Activated T-helper 17 cell treated with anti-CD3 and anti-CD28 coated beads, Interleukin-2, amount 50 U/mL, for 72 hours (primary cell): ENCODE results near the gene DGKG. TPM values are rescaled to one million over a fixed set of nuclear protein-coding genes. Genes with fewer than 3 reads are reported as not detected.

Source experiments
- ATAC-seq: fragments of 150-1000 bp; cut with Tn5 transposase; replicated peaks from 2 replicates; pipeline ENCODE4 v1.10.0; 2021; ENCODE audit warnings: mild to moderate bottlenecking, moderate library complexity
- H3K27ac Mint-ChIP-seq: one replicate; pipeline ENCODE4 v1.8.0; 2022; ENCODE audit warnings: mixed read lengths
- H3K27me3 Mint-ChIP-seq: one replicate; pipeline ENCODE4 v1.8.0; 2022; ENCODE audit warnings: mixed read lengths
- H3K36me3 Mint-ChIP-seq: one replicate; pipeline ENCODE4 v1.8.0; 2022; ENCODE audit warnings: low read depth, mild to moderate bottlenecking, mixed read lengths
- H3K4me1 Mint-ChIP-seq: one replicate; pipeline ENCODE4 v1.8.0; 2022; ENCODE audit warnings: mixed read lengths
- H3K4me3 Mint-ChIP-seq: one replicate; pipeline ENCODE4 v1.8.0; 2022; ENCODE audit warnings: mild to moderate bottlenecking, mixed read lengths
- H3K9me3 Mint-ChIP-seq: one replicate; pipeline ENCODE4 v1.8.0; 2022; ENCODE audit warnings: mixed read lengths
- total RNA-seq, 2 donors: library from RNA; stranded (reverse); gene quantifications; one replicate each; pipeline ENCODE4 v1.2.3, GENCODE V29; 2022

Gene DGKG
- total RNA-seq, 2 donors from 2014 or later = 0.37 to 1.1 TPM

DNA sequence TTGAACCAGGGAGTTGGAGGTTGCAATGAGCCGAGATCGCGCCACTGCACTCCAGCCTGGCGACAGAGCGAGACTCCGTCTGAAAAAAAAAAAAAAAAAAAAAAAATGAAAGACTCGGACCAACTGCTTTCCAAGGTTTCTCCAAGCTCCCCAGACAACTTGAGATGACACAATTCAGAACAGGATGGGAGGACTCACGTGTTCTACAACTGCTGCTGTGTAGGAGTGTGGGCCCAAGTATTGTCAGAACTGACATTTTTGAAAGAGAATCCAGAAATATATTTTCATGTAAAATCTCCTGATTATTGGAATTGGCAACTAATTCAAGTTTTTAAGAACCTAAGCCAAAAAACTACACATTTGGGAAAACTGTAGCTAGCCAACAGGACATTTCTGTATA, 143.6 kb downstream of the DGKG start:
- peaks cover 5% of the 10 kb centered on the region for H3K4me1 Mint-ChIP-seq
- ATAC-seq = no peak
- no peaks in the 10 kb centered on the region for H3K36me3 Mint-ChIP-seq
- H3K9me3 Mint-ChIP-seq = no peaks in the 10 kb centered on the region
- no peak overlapping the region for H3K4me3 Mint-ChIP-seq
- H3K27ac Mint-ChIP-seq = no peak overlapping the region
- H3K27me3 Mint-ChIP-seq = peaks cover 10% of the 10 kb centered on the region

DNA sequence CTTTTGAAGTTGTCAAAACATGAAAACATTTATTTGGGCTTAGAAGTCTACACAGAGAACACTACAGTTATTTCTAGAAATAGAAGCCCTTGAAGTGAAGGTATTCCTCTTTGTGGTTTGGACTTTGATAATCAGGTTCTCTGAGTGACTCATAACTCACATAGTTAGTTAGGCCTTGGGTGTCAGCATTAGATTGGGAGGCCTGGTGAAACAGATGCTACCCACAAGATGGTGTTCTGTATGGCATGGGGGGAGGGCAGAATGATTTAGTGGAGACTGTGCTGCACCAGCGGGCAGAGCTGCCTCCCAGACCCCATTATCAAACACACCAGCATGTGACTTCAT, 144.2 kb downstream of the DGKG start:
- Mint-ChIP-seq H3K27ac (no peak overlapping the region), H3K27me3 (peaks cover 11% of the 10 kb centered on the region), H3K9me3 (no peaks in the 10 kb centered on the region), H3K4me1 (peaks cover 5% of the 10 kb centered on the region), H3K4me3 (no peak overlapping the region), H3K36me3 (no peaks in the 10 kb centered on the region)
- ATAC-seq = peak; percentile 80

DNA sequence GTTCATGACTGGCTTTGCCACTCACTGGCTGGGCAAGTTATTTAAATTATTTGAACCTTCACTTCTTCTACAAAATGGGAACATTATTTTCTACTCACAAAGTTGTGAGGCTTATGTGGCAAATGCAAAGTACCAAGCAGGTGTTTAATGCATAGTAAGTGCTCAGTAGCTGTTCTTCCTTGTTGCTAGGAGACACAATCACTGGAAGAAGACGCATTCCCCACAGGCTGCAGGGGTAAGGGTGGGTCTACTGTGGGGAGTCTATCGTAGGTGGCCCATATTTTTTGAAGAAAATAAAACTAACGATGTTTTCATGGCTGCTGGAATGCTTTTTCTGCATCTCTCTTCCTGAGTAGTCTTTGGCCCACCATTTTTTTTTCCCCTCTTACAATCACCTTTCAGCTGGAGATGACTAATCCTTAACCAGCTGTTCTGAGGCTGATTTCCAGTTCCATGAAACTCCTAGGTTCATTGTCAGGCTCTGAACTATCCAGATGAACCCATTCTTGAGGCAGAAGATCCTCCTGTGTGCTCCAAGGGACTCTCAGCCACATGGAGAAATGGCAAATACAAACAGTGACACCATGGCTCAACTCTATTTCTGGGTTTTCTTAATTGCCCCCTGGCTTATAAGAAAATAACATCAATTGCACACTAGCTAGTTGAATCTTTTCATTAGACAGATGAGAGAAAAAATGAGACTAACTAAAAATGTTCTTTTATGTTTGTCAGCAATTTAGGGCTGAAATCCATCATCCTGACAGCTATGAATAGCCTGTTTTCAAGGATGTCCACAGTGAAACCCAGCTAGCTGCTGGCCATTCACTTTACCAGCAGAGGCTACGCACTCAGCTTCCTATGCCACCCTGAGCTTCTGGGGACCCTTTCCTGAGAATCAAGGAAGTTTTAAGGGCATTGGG, 144.9 kb downstream of the DGKG start:
- Mint-ChIP-seq H3K27ac (no peak overlapping the region), H3K27me3 (peaks cover 12% of the 10 kb centered on the region), H3K9me3 (no peaks in the 10 kb centered on the region), H3K4me1 (peaks cover 5% of the 10 kb centered on the region), H3K36me3 (no peaks in the 10 kb centered on the region), H3K4me3 (no peak overlapping the region)
- no peak for ATAC-seq

DNA sequence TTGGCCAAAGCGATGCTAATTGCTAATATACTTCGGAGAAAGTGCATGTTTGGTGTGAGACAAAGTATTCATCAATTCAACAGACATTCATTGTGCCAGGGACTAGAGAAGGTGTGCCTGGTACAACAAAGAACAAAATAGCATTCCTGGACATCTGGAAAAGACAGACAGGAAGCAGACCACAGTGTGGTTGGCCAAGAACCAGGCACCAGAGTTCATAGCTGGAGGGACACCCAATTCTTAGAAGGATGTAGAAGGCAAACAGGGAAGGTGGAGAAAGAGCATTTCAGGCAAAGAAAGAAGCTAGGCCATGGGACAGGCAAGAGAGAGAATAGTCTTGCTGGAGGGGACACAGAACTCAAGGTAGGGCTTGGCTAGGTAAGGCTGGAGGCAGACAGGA, 147.4 kb downstream of the DGKG start:
- Mint-ChIP-seq H3K4me1 (peaks cover 5% of the 10 kb centered on the region), H3K27me3 (peaks cover 12% of the 10 kb centered on the region), H3K9me3 (no peaks in the 10 kb centered on the region), H3K36me3 (no peaks in the 10 kb centered on the region), H3K4me3 (no peak overlapping the region), H3K27ac (no peak overlapping the region)
- no peak for ATAC-seq

DNA sequence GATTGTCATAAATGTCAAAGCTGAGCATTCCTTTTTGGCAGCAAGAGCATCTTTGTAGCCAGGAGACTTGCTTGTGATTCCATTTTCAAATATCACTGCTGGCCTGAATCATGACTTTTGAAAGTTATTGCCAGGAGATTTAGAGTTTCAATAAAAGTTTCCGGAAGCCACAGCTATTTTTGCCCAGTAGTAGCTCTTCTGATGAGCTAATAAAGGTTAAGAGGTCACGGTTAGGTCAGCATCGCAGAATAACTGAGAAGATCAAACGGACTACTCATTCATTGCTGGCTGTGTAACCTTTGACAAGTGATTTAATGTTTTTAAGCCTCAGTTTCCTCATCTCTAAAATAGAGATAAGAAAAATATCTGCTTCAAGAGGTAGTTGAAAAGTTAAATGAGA, 148.1 kb downstream of the DGKG start:
- H3K4me1 Mint-ChIP-seq = peaks cover 5% of the 10 kb centered on the region
- no peaks in the 10 kb centered on the region for H3K9me3 Mint-ChIP-seq
- ATAC-seq = no peak
- no peak overlapping the region for H3K4me3 Mint-ChIP-seq
- H3K27me3 Mint-ChIP-seq = peaks cover 12% of the 10 kb centered on the region
- no peak overlapping the region for H3K27ac Mint-ChIP-seq
- no peaks in the 10 kb centered on the region for H3K36me3 Mint-ChIP-seq

DNA sequence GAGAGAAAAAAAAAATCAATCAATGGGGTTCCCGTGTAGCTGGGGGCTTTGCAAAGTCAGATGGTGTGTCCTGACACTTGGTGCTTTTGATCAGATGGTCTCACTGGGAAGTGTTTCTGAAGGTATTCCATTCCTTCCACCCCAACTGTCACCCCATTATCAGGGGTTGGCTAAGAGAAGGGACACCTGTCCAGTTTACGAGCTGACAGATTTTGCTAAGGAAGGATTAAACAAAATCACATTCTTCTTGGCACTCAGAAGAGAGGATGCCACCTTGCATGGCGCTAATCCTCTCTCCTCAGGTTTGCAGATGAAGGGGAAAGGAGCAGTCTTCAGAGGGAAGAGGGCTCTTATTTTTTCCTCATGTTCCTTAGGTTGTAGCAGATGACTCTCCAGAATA, 149.4 kb downstream of the DGKG start:
- no peaks in the 10 kb centered on the region for H3K9me3 Mint-ChIP-seq
- H3K36me3 Mint-ChIP-seq = no peaks in the 10 kb centered on the region
- no peak overlapping the region for H3K27ac Mint-ChIP-seq
- H3K27me3 Mint-ChIP-seq = peaks cover 12% of the 10 kb centered on the region
- H3K4me3 Mint-ChIP-seq = no peak overlapping the region
- H3K4me1 Mint-ChIP-seq = peaks cover under 1% of the 10 kb centered on the region
- ATAC-seq = no peak

DNA sequence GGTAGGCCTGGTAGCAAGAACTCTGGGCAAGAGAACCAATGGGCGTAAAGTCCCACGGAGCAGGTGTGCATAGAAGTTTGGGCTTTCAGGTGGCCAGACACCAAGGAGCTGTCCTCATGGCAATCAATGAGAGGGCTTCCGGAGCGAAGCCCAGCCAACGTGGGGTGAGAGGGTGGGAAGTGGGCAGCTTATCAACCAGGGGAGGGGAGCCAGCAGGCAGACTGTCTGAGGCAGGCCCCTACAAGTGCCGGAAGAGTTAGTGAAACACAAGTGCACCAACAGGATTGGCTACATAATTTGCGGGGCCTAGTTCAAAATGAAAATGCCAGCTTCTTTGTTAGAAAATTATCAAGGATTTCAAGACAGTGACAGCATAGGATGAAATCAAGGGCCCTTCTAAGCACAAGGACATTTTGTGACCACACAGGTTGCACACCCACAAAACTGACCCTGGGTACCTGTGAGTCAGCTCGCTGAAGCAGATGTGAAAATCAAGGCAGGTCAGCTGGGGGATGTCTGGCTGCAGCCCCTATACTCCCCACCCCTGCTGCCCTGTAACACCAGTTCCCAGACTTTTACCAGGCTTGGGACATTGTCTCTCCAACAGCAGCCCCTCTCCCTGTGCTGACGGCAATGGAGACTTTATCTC, 151.1 kb downstream of the DGKG start:
- Mint-ChIP-seq H3K9me3 (no peaks in the 10 kb centered on the region), H3K27me3 (peaks cover 6% of the 10 kb centered on the region), H3K4me3 (no peak overlapping the region), H3K4me1 (no peaks in the 10 kb centered on the region), H3K36me3 (no peaks in the 10 kb centered on the region), H3K27ac (no peak overlapping the region)
- ATAC-seq = no peak

DNA sequence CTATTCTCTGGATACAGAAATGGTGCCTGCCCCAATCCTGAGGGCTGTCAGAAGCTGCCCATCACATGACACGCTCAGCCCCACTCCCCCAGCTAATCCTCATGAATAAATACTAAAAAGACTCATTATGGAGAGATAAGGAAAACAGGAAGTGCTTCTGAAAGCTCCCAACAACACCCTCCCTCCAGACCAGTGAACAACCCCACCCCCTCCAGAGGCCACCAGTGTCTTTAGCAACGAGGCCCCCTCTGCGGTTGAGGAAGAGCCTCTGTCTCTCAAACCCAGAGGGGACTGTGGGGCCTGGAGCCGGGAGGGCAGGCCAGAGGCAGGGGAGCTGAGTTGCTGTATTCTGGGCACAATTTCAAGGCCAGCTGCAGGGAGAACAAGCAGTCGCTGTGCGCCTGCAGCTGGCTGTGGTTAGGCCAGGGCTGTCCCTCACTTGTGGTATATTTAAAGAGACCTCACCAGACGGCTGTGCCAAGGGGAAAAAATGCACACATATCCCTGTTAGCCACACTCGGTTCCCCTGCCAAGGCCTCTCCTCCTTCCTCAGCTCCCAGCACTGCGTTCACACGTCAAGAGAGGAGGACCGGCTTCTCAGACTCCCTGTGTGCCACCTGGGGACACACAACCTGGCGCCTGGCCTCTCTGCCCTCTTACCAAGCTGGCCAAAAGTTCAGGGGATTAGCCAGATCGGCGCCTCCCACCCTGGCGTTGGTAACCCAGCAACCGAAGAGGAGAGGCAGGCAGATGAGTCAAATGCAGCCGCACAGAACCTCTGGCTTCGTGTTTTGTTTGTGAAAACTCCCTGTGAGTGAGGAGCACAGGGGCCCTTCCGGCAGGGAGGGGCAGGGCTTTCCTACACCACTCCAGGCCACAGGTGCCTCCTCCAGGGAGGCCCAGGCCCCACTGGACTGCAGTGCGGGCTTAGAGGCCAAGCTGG, 152.0 kb downstream of the DGKG start:
- Mint-ChIP-seq H3K4me1 (no peaks in the 10 kb centered on the region), H3K27ac (no peak overlapping the region), H3K36me3 (no peaks in the 10 kb centered on the region), H3K9me3 (no peaks in the 10 kb centered on the region), H3K4me3 (no peak overlapping the region), H3K27me3 (peaks cover 6% of the 10 kb centered on the region)
- ATAC-seq = no peak

DNA sequence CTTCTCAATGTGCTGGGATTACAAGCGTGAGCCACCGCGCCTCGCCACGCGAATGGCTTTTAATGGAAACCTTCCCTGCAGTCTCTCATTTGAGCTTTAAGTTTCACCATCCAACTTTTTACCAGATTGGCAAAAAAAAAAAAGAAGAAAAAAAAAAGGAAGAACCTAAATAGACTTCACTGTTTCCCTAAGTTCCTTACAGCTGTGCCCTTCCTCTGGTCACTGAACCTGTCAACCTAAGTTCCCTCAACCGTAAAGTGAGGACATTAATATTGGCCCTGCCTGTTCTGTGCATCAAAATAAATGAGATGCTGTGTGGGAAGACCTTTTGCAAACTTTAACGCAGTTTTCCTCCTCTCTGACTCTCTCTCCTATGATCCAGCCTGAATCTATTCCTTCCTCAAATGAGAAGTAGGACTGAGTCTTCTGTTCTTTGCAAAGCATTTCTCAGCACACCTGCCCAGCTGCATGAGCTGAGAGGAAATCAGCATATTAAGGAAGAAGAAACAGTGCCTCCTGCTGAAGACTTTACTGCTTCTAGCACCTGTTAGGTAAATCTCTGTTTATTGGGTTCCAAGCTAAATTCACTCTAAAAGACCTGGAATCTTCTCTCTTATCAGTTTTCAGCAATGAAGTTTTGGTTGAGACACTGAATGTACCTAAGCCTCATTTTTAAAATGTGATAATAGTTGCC, 153.6 kb downstream of the DGKG start:
- no peak overlapping the region for H3K27ac Mint-ChIP-seq
- no peak for ATAC-seq
- H3K4me3 Mint-ChIP-seq = no peak overlapping the region
- no peaks in the 10 kb centered on the region for H3K9me3 Mint-ChIP-seq
- H3K27me3 Mint-ChIP-seq = peaks cover 7% of the 10 kb centered on the region
- no peaks in the 10 kb centered on the region for H3K36me3 Mint-ChIP-seq
- no peaks in the 10 kb centered on the region for H3K4me1 Mint-ChIP-seq

DNA sequence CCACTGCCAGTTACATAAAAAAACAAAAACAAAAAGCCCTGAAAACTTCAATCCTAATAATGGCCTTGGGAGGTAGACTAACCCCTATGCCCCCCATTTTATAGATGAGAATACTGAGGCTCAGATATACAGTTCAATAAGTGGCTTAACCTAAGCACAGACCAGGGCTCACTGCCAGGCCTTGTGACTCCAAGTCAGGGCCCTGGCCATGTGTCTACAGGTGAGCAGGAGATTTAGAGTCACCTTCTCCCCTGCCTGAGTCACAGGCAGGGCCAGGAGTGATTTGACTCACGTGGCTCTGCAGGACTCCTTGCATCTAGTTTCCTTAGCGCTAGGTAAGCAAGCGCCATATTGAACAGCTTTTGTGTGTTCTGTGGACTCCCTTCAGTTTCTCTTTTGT, 154.5 kb downstream of the DGKG start:
- Mint-ChIP-seq H3K36me3 (no peaks in the 10 kb centered on the region), H3K27ac (no peak overlapping the region), H3K9me3 (no peaks in the 10 kb centered on the region), H3K4me1 (no peaks in the 10 kb centered on the region), H3K27me3 (peaks cover 13% of the 10 kb centered on the region), H3K4me3 (no peak overlapping the region)
- peak; percentile 47 for ATAC-seq

DNA sequence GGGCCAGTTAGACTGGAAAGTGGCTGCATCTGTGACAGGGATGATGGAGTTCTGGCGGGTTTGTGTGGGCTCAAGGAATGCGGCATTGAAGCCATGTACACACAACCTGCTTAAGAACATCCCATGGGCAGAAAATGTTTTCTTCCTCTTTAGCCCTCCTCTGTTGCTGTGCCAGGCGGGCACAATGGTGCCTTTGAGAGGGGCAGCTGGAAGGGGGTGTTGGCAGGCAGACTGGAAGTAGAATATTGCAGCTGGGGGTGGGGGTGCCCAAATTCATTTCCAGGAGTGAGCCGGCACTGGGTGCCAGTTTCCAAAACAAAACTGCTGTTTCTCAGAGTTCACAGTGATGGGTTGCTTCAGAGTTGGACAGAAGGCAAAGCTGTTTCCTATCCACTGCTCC, 161.3 kb downstream of the DGKG start:
- H3K4me1 Mint-ChIP-seq = no peaks in the 10 kb centered on the region
- no peak for ATAC-seq
- H3K36me3 Mint-ChIP-seq = no peaks in the 10 kb centered on the region
- peaks cover 14% of the 10 kb centered on the region for H3K27me3 Mint-ChIP-seq
- H3K4me3 Mint-ChIP-seq = no peak overlapping the region
- H3K9me3 Mint-ChIP-seq = no peaks in the 10 kb centered on the region
- H3K27ac Mint-ChIP-seq = no peak overlapping the region

DNA sequence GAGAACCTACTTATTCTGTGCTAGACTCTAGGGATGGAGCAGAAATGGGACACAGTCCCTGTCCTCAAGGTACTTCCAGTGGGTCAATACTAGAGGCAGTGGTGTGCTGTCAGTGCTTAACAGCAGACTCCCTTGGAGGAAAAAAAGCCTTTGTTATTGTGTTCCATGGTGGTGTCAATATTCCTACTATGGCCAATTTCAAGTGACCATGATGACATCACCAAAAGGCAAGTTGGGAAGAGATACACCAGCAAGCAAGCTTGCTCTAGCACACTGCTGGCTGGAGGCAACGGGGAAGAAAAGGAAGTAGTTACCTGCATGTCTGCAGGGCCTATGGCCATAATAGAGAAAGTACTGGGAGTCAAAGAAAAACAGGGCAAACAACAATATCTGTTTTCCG, 163.6 kb downstream of the DGKG start:
- no peak overlapping the region for H3K4me3 Mint-ChIP-seq
- H3K27ac Mint-ChIP-seq = no peak overlapping the region
- H3K36me3 Mint-ChIP-seq = no peaks in the 10 kb centered on the region
- H3K27me3 Mint-ChIP-seq = peaks cover 19% of the 10 kb centered on the region
- H3K4me1 Mint-ChIP-seq = no peaks in the 10 kb centered on the region
- no peaks in the 10 kb centered on the region for H3K9me3 Mint-ChIP-seq
- ATAC-seq = no peak

DNA sequence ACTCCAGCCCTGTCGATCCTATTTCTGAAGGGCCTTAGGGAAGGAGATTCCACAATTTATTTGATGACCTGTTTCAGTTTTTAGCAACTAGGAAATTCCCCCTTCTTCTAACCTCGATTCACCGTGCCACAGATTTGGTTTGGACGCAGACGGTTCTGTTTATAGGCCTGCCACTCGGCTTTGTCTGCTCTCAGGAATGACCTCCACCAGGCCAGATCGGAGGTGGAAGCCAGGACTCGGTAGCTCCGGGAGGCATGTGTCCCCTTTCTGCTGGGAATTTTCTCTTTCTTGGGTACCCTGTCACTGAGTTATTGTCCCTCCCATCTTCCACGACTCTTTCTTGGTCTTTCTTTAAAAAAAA, 167.6 kb downstream of the DGKG start:
- Mint-ChIP-seq H3K9me3 (no peaks in the 10 kb centered on the region), H3K36me3 (no peaks in the 10 kb centered on the region), H3K4me3 (no peak overlapping the region)

More for the DNA sequence above, 167.6 kb downstream of the DGKG start:
- no peak for ATAC-seq
- Mint-ChIP-seq H3K27me3 (peaks cover 27% of the 10 kb centered on the region), H3K4me1 (no peaks in the 10 kb centered on the region), H3K27ac (no peak overlapping the region)
